T-helper 2 cell treated with Interferon-gamma antibody and Interleukin-4, amounts not matched to agents 5 μg/mL and 100 μg/mL, for 36 hours (primary cell): ENCODE results near the gene ANXA8.

Experiments
- DNase-seq: peaks from one replicate; pipeline ENCODE4 v3.0.0; 2021; ENCODE audit warnings: low spot score
- H3K27ac Mint-ChIP-seq: one replicate; pipeline ENCODE4 v1.8.0; 2021; ENCODE audit warnings: mild to moderate bottlenecking, mixed read lengths
- H3K27me3 Mint-ChIP-seq: one replicate; pipeline ENCODE4 v1.8.0; 2021; ENCODE audit warnings: low read depth, mixed read lengths
- H3K36me3 Mint-ChIP-seq: one replicate; pipeline ENCODE4 v1.8.0; 2021; ENCODE audit warnings: low read depth, mixed read lengths
- H3K4me1 Mint-ChIP-seq: one replicate; pipeline ENCODE4 v1.8.0; 2021; ENCODE audit warnings: low read depth, mixed read lengths
- H3K4me3 Mint-ChIP-seq: one replicate; pipeline ENCODE4 v1.8.0; 2022; ENCODE audit warnings: mild to moderate bottlenecking, moderate library complexity, mixed read lengths
- H3K9me3 Mint-ChIP-seq: one replicate; pipeline ENCODE4 v1.8.0; 2021; ENCODE audit warnings: mixed read lengths

ANXA8 gene

DNA sequence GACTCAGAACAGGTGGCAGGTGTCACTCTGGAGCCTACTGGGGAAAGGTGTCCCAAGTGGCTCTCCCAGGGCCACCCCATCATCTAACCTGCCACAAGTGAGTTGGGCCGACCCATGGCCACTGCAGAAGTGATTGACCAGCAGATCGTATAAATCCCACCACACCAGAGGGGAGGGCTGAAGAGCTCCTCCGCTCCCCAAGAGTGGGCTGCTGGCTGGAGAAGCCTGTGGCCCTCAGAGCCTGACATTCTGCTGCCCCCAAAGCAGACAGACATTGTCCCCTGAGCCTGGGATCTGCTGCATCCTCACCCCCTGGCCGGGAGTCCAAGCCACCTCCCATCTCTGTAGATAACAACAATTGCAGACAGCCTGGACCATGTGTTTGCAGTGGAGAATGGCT is 36.7 kb downstream of the ANXA8 start:
- Mint-ChIP-seq H3K4me3 (no peak overlapping the region), H3K9me3 (peaks cover 12% of the 10 kb centered on the region), H3K27me3 (no peaks in the 10 kb centered on the region), H3K27ac (no peak overlapping the region), H3K4me1 (peaks cover 18% of the 10 kb centered on the region), H3K36me3 (peaks cover 9% of the 10 kb centered on the region)
- no peak for DNase-seq

DNA sequence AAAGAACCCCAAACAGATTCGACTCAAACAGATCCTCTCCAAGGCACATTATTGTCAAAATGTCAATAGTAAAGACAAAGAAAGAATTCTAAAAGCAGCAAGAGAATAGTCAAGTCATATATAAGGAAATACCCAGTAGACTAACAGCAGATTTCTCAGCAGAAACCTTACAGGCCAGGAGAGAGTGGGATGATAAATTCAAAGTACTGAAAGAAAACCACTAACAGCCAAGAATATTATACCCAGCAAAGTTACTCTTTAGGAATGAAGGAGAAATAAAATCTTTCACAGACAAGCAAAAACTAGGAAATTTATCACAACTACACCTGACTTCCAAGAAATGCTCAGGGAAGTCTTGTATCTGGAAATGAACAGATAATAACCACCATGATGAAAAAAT is 38.2 kb downstream of the ANXA8 start:
- H3K9me3 Mint-ChIP-seq = peaks cover 12% of the 10 kb centered on the region
- H3K27ac Mint-ChIP-seq = no peak overlapping the region
- DNase-seq = no peak
- peaks cover 9% of the 10 kb centered on the region for H3K36me3 Mint-ChIP-seq
- H3K27me3 Mint-ChIP-seq = no peaks in the 10 kb centered on the region
- H3K4me3 Mint-ChIP-seq = no peak overlapping the region
- peaks cover 26% of the 10 kb centered on the region for H3K4me1 Mint-ChIP-seq

DNA sequence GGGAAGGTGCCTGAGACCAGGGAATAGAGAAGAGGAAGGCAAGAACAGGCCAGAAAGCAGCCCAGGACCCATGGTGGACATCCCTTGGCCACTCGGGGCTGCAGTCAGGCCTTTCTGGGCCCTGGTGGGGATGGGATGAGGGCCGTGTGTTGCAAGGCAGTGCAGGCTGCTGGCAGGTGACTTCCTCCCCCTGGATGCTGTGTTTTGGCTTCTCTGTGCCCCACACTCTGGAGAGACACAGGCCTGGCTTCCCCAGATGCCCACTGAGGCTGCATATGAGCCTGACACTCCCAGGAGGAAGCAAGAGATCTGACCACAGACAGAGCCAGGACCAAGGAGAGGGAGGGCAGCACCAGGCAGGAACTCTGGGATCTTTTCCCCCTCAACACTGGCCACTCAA is 39.9 kb downstream of the ANXA8 start:
- Mint-ChIP-seq H3K9me3 (peaks cover 12% of the 10 kb centered on the region), H3K4me3 (no peak overlapping the region)

DNA sequence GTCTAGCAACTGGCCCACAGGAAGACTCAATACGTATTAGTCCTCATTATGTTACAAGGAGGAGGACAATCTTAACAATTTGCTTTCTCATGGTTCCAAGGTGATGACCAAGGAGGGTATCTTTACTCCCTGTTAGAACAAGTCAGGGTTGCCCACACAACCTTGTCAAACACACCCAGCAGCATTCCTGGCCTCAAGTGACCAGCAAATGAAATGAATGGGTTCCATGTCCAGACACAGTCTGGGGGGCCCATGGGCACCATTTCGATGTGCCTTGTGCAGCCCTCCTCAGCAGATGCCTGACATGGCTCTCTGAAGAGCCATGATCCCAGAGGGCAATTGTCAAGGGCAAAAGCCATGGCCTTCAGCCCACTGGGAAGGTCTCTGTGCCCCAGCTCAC is 40.8 kb downstream of the ANXA8 start:
- no peak for DNase-seq
- H3K4me1 Mint-ChIP-seq = peaks cover 15% of the 10 kb centered on the region
- H3K9me3 Mint-ChIP-seq = peaks cover 12% of the 10 kb centered on the region
- H3K27me3 Mint-ChIP-seq = no peaks in the 10 kb centered on the region
- H3K36me3 Mint-ChIP-seq = peaks cover 9% of the 10 kb centered on the region
- H3K4me3 Mint-ChIP-seq = no peak overlapping the region
- no peak overlapping the region for H3K27ac Mint-ChIP-seq

More for the DNA sequence above, 39.9 kb downstream of the ANXA8 start:
- no peaks in the 10 kb centered on the region for H3K27me3 Mint-ChIP-seq
- DNase-seq = no peak
- H3K27ac Mint-ChIP-seq = no peak overlapping the region
- H3K4me1 Mint-ChIP-seq = peaks cover 24% of the 10 kb centered on the region
- peaks cover 9% of the 10 kb centered on the region for H3K36me3 Mint-ChIP-seq

- peaks cover 9% of the 10 kb centered on the region for H3K4me1 Mint-ChIP-seq
- no peak for DNase-seq
- peaks cover 2% of the 10 kb centered on the region for H3K27me3 Mint-ChIP-seq
- H3K4me3 Mint-ChIP-seq = no peak overlapping the region
- peaks cover 9% of the 10 kb centered on the region for H3K36me3 Mint-ChIP-seq
- no peak overlapping the region for H3K27ac Mint-ChIP-seq
- H3K9me3 Mint-ChIP-seq = peaks cover 12% of the 10 kb centered on the region
These were observed 41.6 kb downstream of the ANXA8 start for GRCh38 chr10:47442351-47442750.

- H3K27me3 Mint-ChIP-seq = peaks cover 4% of the 10 kb centered on the region
- DNase-seq = no peak
- peaks cover 12% of the 10 kb centered on the region for H3K9me3 Mint-ChIP-seq
- H3K4me3 Mint-ChIP-seq = no peak overlapping the region
- H3K27ac Mint-ChIP-seq = no peak overlapping the region
- H3K36me3 Mint-ChIP-seq = peaks cover 9% of the 10 kb centered on the region
- H3K4me1 Mint-ChIP-seq = peaks cover 9% of the 10 kb centered on the region
These were observed 42.0 kb downstream of the ANXA8 start for GRCh38 chr10:47441938-47442337.

DNA sequence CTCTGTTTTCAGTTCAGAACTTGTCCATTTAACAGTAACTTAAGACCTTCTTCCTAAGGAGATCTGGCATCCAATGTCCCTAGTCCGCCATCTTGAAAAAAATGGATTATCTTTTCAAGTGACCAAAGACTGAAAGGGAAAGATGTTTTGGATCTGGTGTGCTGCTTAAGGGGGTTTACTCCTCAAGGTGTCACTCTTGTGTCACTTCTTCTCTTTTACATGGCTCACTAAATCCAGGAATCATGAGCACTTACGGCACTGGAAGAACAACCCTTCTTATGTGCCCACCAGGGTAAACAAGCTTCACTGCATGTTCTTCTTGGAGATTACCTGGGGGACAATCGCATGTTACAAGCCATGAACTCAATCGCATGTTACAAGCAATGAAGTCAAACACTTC is 43.7 kb downstream of the ANXA8 start:
- H3K4me3 Mint-ChIP-seq = no peak overlapping the region
- H3K9me3 Mint-ChIP-seq = peaks cover 7% of the 10 kb centered on the region
- H3K4me1 Mint-ChIP-seq = peaks cover 9% of the 10 kb centered on the region
- peaks cover 1% of the 10 kb centered on the region for H3K36me3 Mint-ChIP-seq
- no peak overlapping the region for H3K27ac Mint-ChIP-seq
- H3K27me3 Mint-ChIP-seq = peaks cover 21% of the 10 kb centered on the region
- no peak for DNase-seq

- Mint-ChIP-seq H3K27me3 (peaks cover 28% of the 10 kb centered on the region), H3K4me1 (peaks cover 9% of the 10 kb centered on the region), H3K36me3 (no peaks in the 10 kb centered on the region), H3K9me3 (peaks cover 4% of the 10 kb centered on the region), H3K4me3 (no peak overlapping the region), H3K27ac (no peak overlapping the region)
- no peak for DNase-seq
These were observed 44.9 kb downstream of the ANXA8 start for GRCh38 chr10:47438857-47439474.

DNA sequence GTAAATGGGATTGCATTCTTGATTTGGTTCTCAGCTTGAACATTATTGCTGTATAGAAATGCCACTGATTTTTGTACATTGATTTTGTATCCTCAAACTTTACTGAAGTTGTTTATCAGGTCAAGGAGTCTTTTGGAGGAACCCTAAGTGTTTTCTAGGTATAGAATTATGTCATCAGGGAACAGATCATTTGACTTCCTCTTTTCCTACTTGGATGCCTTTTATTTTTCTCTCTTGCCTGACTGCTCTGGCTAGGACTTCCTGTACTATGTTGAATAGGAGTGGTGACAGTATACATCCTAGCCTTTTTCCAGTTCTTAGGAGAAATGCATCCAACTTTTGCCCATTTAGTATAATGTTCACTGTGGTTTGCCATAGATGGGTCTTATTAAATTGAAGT is 48.8 kb downstream of the ANXA8 start:
- peaks cover 51% of the 10 kb centered on the region for H3K27me3 Mint-ChIP-seq
- H3K27ac Mint-ChIP-seq = no peak overlapping the region
- no peaks in the 10 kb centered on the region for H3K4me1 Mint-ChIP-seq
- H3K4me3 Mint-ChIP-seq = no peak overlapping the region
- DNase-seq = no peak
- peaks cover 4% of the 10 kb centered on the region for H3K9me3 Mint-ChIP-seq
- H3K36me3 Mint-ChIP-seq = no peaks in the 10 kb centered on the region

DNA sequence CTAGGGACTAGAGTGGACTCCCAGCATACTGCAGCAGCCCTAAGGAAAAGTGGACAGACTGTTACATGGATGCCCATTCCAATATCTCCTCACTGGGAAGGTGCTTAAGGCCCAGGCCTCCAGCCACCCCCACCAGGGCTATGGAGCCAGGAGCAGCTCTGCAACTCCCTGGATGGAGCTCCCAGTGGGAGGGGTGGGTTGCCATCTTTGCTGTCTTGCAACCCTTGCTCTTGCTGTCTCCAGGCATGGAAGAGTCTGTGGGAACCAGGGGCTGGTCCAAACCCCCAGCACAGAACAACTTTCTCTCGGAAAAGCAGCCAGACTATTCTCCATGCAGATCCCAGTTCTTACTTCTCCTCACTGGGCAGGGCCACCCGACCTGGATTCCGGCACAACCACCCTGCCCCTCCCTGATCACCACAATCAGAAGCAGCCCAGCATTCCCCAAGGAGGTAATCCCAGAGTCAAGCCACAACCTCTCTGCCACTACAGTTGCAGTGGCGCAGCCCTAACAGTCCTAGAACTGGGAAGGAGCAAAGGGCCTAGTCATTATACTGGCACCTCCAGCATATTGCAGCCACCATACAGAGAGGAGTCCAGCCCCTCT is 58.0 kb downstream of the ANXA8 start:
- H3K4me3 Mint-ChIP-seq = no peak overlapping the region
- peaks cover 34% of the 10 kb centered on the region for H3K27me3 Mint-ChIP-seq
- no peak for DNase-seq
- no peaks in the 10 kb centered on the region for H3K36me3 Mint-ChIP-seq
- no peak overlapping the region for H3K27ac Mint-ChIP-seq
- no peaks in the 10 kb centered on the region for H3K4me1 Mint-ChIP-seq
- no peaks in the 10 kb centered on the region for H3K9me3 Mint-ChIP-seq

DNA sequence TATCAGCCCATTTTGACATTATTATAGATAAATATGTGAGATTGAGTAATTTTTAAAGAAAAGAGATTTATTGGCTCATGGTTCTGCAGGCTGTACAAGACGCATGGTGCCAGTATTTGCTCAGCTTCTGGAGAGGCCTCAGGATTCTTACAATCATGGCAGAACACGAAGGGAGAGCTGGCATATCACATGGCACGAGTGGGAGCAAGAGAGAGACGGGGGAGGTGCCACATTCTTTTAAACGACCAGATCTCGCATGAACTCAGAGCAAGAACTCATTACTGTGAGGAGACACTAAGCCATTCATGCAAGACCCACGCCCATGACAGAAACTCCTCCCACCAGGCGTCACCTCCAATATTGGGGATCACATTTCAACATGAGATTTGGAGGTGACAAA is 59.7 kb downstream of the ANXA8 start:
- no peaks in the 10 kb centered on the region for H3K4me1 Mint-ChIP-seq
- no peak overlapping the region for H3K27ac Mint-ChIP-seq
- H3K36me3 Mint-ChIP-seq = no peaks in the 10 kb centered on the region
- no peaks in the 10 kb centered on the region for H3K9me3 Mint-ChIP-seq
- peaks cover 17% of the 10 kb centered on the region for H3K27me3 Mint-ChIP-seq
- no peak overlapping the region for H3K4me3 Mint-ChIP-seq
- no peak for DNase-seq

DNA sequence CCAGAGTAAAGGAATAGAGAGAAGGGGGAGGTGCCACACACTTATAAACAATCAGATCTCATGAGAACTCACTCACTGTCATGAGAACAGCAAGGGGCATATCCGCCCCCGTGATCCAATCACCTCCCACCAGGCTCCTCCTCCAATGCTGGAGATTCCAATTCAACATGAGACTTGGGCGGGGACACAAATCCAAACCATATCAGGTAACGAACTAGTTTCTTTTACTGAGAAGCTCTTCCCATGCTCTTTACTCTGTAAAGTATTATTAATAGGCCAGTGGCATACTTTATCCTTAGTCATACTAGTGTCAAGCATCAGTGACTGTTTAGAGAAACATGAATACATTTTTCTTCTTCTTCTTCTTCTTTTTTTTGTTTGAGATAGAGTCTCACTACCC is 60.4 kb downstream of the ANXA8 start:
- DNase-seq = no peak
- Mint-ChIP-seq H3K36me3 (no peaks in the 10 kb centered on the region), H3K9me3 (no peaks in the 10 kb centered on the region), H3K27ac (no peak overlapping the region), H3K4me3 (no peak overlapping the region), H3K27me3 (peaks cover 10% of the 10 kb centered on the region), H3K4me1 (no peaks in the 10 kb centered on the region)

DNA sequence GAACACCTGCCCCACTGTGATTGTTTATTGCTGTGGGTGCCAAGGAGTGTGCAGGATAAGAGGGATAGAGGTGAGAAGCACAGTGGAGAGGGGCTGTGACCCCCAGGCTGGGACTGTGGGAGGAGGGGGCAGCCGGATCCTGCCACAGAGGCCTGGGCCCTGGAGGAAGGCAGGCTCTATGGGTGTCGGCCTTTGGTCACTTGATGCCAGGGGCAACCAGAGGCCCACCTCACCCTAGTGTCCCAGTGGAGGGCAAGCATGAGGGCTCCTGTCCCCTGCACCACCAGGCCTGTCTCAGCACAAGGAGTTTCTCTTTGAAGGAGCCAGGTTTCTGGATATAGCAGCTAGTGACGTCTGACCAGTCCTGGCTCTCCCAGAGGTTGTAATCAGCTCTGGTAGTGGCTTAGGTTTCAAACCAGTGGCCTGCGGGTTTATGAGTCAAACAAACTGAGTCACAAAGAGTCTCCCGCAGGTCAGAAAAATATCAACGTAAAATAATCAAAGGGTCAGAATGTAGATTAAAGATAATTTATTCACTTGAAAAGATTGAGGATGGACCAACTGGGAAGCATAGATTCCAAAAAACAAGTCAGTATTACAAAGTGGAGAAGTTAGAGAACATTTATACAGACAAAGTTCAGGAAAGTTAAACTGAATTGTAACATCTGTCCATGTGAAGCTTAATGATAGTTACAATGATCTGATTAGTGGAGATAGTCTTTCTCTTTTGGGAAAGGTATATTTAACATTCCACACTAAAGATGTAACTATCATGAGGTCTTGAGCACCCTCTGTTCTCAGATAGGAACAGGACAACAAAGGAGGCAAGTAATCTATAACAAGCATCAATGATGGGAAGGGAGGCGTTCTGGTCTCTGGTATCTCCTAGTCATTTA is 62.6 kb downstream of the ANXA8 start:
- Mint-ChIP-seq H3K9me3 (no peaks in the 10 kb centered on the region), H3K4me1 (no peaks in the 10 kb centered on the region), H3K27ac (no peak overlapping the region), H3K4me3 (no peak overlapping the region), H3K36me3 (no peaks in the 10 kb centered on the region), H3K27me3 (peaks cover 8% of the 10 kb centered on the region)
- no peak for DNase-seq

- DNase-seq = no peak
- Mint-ChIP-seq H3K4me1 (no peaks in the 10 kb centered on the region), H3K36me3 (no peaks in the 10 kb centered on the region), H3K27me3 (peaks cover 8% of the 10 kb centered on the region), H3K27ac (no peak overlapping the region), H3K9me3 (no peaks in the 10 kb centered on the region), H3K4me3 (no peak overlapping the region)
These were observed 63.4 kb downstream of the ANXA8 start for GRCh38 chr10:47420305-47421056.
